ENCODE data around the gene SERTAD2. TPM values are rescaled to one million over a fixed set of nuclear protein-coding genes. Genes with fewer than 3 reads are reported as not detected.

The SERTAD2 gene
- total RNA-seq, 1 experiment from 2014 or later, result 9.4 TPM

DNA sequence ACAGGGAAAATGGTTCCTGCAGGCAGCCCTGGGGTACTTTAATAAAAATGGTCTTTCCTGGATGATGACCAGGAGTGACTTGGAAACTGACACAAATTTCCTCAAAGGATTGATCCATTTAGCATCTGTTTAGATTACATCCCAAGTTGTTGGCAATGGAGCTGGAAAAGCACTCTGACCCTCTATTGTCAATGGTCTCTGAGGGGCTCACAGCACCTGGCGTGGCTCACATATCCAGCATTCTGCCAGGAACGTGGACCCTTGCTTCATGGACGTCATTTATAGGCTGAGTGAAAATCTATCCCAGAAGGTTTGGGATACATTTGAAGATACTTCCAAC is 43.8 kb downstream of the SERTAD2 start:
- Histone ChIP-seq H3K9me3 (no peaks in the 10 kb centered on the region), H3K4me3 (peak overlapping the region; percentile 40; the same call in 1 of the 2 replicates), H3K27me3 (no peaks in the 10 kb centered on the region)

DNA sequence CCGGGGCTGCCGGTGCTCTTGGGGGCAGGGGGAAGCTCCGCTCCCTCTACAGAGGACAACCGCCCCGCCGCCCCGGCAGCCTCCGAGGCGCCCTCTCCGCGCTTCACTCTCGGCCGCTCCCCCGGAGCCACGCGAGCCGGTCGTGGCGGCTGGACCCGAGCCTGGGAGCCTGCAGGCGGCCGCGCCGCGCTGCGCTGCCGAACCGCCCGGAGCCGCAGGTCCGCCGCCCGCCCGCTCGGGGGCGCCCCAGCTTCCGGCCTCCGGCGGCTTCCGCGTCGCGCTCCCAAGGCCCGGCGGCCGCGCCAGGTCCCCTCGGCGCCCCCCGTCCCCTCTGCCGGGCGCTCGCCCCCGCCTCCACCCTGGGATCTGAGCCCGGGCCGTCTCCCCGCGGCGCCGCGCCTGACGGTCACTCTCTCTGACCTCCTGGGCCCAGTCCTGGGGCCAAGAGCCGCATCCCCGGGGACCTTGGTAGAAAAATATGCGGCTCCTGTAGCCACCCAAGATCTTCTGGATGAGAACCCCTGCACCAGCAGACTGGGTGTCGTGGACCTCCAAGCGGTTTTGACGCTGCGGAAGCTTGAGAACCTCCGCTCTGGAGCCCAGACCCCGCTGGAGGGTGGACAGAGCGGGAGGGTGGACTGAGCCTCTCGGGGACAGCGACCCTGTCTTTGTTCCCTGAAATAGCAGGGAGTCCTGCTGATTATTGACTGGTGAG is 44.3 kb downstream of the SERTAD2 start:
- H3K4me3 ChIP-seq, result peak overlapping the region; percentile 40
- DNase-seq, result peak; percentile 61
- H3K36me3 ChIP-seq, result no peaks in the 10 kb centered on the region
- H3K27me3 ChIP-seq, result no peaks in the 10 kb centered on the region
- H3K9me3 ChIP-seq, result no peaks in the 10 kb centered on the region

More for the DNA sequence above, 43.8 kb downstream of the SERTAD2 start:
- no peaks in the 10 kb centered on the region for H3K36me3 ChIP-seq
- DNase-seq, result no peak

DNA sequence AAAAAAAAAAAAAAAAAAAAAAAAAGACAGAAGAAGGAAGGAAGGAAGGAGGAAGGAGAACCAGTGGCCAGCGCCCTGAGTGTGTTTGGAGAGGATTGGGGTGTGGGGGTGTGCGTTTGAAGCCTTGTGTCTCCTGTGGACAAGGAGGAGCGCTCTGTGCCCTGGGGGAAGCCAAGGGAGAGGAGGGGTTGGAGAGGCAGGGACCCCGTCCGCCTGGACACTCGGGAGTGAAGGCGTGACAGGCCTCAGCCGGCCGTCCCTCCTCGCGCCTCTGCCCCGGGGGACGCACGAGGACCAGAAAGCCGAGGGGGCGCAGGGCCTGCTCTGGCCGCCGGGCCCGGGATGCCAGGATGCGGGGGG is 44.9 kb downstream of the SERTAD2 start:
- no peaks in the 10 kb centered on the region for H3K9me3 ChIP-seq
- no peaks in the 10 kb centered on the region for H3K27me3 ChIP-seq
- H3K36me3 ChIP-seq, result no peaks in the 10 kb centered on the region
- no peak for DNase-seq
- peak overlapping the region; percentile 23; the same call in 1 of the 2 replicates for H3K4me3 ChIP-seq

DNA sequence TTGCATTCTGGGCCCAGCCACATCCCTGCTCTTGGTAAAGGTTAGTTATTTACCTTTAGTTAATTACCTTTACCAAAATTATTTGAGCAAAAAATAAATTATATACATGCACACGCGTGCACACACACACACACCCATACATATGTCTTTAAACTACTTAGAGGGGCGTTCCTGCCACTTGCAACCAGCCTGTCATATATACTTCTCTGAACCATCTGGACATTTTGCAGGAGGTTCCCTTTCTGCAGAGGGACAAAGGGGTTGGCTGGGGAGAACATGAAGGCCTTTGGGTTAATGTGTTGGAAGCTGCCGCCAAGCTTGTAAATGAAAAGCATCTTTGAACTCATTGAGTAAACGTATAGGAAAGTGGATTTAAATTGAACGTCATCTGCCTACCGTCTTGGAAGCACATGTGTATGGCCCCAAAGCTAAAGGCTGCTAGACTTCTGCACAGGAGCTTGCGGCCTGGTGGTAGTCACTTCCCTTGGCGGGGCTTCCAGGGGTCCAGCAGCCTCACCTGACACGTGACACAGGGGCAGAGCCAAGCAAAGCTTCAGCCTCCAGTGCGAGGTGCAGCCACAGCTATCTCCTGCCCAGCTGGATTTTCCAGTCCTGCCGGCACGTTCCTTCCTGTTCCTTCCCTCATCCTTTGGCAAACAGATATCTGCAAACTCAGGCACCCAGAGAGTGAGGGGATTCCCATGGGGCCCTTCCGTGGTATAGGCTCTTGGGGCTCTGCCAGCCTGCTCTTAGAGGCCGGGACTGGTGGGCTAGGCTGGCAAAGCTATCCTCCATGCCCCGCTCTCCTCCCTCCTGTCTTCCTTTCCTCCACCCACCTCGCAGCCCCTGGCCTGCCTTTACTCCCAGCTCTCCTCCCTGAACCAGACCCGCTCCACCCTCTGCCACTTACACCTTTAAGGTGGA is 46.1 kb downstream of the SERTAD2 start:
- Histone ChIP-seq H3K27me3 (no peaks in the 10 kb centered on the region), H3K4me3 (no peak overlapping the region)
- DNase-seq, result no peak

DNA sequence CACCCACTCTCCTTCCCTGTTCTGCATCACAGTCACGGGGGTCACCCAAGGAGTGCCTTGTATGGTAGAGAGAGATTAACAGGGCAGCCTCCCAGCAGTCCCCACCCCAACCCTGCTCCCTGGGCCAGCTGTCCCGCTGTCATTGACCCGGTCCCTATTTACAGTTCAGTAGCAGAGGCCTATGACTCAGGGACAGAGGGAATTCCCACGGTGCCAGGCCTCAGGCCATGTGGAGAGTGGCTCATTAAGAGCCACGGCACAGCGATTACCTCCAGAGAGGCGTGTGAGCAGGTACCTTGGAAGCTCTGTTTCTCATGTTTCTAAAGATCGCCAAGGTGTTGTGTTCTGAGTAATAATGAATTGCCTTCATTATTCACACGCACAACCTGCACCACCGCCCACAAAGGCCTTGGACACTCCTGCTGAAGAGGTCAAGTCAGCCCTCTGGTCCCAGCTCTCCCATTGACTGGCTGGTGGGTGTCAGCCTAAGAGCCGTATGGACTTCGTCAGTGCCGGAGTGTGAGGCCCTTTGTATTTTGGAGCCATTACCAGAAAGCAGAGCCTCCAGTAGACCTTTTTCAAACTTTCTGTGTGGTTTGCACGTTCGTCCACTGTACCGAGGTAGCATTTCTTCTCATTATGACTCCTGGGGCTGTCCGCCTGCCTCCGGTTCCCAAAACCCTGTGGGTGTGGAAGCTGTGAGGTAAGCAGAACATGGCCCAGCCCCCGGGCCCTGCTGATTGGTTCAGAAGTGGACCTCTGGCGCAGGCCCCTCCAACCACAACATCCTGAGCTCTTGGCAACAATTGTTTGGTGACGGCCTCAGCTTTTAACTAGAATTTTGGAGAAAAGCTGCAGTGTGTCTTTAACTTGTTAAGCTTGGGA is 47.0 kb downstream of the SERTAD2 start:
- DNase-seq, result peak; percentile 56

More for the DNA sequence above, 46.1 kb downstream of the SERTAD2 start:
- Histone ChIP-seq H3K9me3 (no peaks in the 10 kb centered on the region), H3K36me3 (no peaks in the 10 kb centered on the region)

DNA sequence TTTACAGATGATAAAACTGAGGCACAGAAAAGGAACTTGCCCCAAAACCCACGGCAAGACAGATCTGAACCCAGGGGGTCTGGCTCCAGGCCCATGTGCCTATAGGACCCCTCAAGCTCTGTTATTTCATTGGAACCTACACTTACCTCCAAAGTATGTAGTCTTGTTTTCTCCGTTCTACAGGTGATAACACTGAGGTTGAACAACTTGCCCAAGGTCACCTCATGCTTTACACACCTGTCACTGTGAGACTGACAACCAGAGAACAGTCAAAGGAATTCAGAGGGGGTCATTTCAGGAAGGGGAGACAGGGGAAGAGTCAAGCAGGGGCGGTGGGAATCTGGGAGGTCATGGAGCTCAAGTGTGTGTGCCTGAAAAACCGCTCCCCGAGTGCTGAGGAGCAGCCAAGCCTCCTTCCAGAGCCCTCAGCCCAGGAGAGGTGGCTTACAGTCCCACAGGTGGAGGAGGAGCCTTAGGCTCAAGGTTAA is 47.7 kb downstream of the SERTAD2 start:
- Histone ChIP-seq H3K9me3 (no peaks in the 10 kb centered on the region), H3K36me3 (no peaks in the 10 kb centered on the region), H3K27me3 (no peaks in the 10 kb centered on the region), H3K4me3 (no peak overlapping the region)
- DNase-seq, result no peak

More for the DNA sequence above, 47.0 kb downstream of the SERTAD2 start:
- no peaks in the 10 kb centered on the region for H3K27me3 ChIP-seq
- no peaks in the 10 kb centered on the region for H3K36me3 ChIP-seq
- H3K9me3 ChIP-seq, result no peaks in the 10 kb centered on the region
- no peak overlapping the region for H3K4me3 ChIP-seq

DNA sequence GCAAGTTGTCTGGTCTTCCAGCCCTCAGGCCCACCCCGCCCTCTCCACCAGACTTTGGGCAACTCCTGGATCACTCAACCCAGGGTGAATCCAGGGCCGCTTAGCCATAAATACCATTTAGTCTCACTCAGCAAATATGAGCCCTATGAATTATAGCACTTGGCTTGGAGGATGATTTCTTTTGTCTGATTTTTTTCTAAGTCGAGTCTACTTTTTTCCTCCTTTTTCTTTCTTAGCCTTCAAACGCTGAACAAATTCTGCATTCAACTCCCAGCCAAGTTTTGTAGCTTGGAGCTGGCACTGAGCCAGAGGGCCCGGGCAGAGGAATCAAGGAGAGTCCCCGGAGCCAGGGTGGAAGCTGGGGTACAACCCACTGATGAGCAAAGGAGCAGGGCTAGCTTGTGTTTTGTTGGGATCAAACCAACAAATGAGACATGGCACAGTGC is 48.7 kb downstream of the SERTAD2 start:
- no peaks in the 10 kb centered on the region for H3K27me3 ChIP-seq

DNA sequence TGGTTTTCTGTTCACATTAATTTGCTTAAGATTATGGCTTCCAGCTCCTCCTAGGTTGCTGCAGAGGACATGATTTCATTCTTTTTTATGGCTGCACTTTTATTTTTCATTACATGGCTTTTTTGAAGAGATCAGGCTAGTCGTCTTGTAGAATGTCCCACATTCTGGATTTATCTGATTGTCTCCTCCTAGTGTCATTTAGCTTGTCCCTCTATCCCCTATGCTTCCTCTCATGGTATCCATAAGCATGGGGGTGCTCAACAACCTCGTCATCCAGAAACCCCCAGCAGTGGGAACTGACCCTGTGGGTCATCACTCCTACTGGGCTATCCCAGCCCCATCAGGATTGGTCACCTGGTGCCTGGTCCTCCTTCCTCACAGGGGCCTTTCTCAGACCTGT is 49.6 kb downstream of the SERTAD2 start:
- no peak overlapping the region for H3K4me3 ChIP-seq
- H3K27me3 ChIP-seq, result no peaks in the 10 kb centered on the region
- no peak for DNase-seq
- no peaks in the 10 kb centered on the region for H3K36me3 ChIP-seq
- H3K9me3 ChIP-seq, result no peaks in the 10 kb centered on the region

More for the DNA sequence above, 48.7 kb downstream of the SERTAD2 start:
- no peaks in the 10 kb centered on the region for H3K9me3 ChIP-seq
- peak; percentile 81 for DNase-seq
- no peak overlapping the region for H3K4me3 ChIP-seq
- no peaks in the 10 kb centered on the region for H3K36me3 ChIP-seq

DNA sequence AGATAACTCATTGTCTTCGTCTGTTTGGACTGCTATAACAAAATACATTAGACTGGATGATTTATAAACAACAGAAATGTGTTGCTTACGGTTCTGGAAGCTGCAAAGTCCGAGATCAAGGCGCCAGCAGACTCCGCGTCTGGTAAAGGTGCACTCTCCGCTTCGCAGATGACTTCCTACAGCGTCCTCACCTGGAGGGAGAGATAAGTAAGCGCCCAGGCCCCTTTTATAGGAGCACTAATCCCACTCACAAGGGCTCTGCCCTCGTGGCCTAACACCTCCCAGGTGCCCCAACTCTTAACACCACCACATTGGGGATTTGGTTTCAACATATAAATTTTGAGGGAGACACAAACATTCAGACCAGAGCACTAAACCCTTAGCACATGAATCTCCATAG is 51.3 kb downstream of the SERTAD2 start:
- Histone ChIP-seq H3K36me3 (no peaks in the 10 kb centered on the region), H3K4me3 (no peak overlapping the region), H3K27me3 (no peaks in the 10 kb centered on the region), H3K9me3 (no peaks in the 10 kb centered on the region)
- no peak for DNase-seq

DNA sequence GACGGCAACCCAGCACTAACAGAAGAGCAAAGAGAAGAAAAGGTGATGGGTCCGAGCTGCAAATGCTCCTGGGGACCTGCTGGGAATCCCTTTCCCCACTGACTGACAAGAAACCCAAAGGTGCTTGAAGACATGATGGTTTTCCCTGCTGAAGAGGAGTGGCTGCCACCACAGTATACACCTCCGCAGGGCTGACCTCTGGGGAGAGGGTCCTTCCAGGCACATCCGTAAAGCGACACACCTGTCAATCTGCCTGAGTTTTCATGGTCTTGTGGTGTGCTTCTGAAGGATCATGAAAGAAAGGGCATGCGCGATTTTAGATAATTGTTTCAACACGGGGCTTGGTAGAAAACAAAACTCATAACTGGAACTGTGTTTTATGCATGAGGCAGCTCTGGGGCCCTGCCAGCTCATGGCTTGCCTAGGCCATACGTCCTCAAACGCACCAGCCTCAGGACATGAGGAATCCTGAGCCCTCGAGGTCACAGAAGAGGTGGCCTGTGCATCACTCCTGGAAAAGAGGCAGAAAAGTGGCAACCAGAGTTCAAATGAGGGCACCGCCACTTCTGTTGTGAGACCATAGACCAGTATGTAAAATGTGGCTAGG is 51.8 kb downstream of the SERTAD2 start:
- Histone ChIP-seq H3K4me3 (no peak overlapping the region), H3K36me3 (no peaks in the 10 kb centered on the region), H3K9me3 (no peaks in the 10 kb centered on the region), H3K27me3 (no peaks in the 10 kb centered on the region)
- DNase-seq, result no peak

DNA sequence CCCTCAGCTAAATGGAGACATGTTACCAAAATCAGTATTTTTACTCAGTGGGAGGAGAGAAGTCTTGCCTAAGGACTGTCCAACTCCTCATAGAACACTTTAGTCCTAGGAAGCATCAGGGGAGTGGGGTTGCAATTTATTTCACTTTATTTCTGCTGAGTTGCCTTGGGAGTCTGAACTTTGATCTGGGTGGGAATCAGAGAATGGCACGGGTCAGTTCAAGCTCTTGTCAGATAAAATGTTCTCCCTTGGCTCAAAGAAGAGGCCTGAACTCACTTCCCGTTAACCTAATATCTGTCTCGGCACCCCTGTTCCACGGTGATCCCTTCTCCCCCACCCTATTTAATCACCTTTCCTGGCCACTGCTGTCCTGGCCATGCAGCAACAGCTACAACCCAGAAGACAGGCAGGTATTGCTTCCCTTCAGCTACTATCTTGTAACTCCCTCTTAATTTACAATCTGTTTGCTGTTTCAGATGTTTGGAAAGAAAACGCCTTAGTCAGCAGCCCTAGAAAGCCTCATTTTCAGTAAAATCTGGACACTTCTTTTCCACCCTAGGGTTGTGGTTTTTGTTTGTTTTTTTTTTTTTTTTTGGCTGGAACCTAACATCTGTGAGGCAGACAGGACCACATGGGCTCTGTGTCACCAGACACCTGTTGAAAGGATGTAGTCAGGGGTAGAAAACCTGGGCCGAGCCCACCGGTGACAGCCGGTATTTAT is 52.5 kb downstream of the SERTAD2 start:
- Histone ChIP-seq H3K27me3 (no peaks in the 10 kb centered on the region), H3K36me3 (no peaks in the 10 kb centered on the region), H3K4me3 (no peak overlapping the region), H3K9me3 (no peaks in the 10 kb centered on the region)
- DNase-seq, result no peak

DNA sequence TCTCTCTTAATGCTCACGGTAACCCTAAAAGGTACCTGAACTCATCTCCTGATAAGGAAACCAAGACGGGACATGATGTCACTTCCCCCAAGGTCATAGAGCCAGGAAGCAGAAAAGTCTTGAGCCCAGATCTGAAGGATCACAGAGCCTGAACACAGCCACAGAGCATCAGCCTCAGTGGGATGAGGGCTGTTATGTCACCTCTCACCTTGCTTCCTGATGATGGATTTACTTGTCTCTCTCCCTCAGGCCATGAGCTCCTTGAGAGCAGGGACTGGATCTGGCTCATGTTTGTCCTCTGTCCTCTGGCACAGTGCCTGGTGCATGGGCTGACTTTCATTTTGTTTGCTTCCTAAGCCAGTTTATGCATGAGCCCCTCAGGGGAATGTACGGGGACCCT is 54.2 kb downstream of the SERTAD2 start:
- Histone ChIP-seq H3K9me3 (no peaks in the 10 kb centered on the region), H3K36me3 (no peaks in the 10 kb centered on the region), H3K27me3 (no peaks in the 10 kb centered on the region), H3K4me3 (no peak overlapping the region)
- no peak for DNase-seq

DNA sequence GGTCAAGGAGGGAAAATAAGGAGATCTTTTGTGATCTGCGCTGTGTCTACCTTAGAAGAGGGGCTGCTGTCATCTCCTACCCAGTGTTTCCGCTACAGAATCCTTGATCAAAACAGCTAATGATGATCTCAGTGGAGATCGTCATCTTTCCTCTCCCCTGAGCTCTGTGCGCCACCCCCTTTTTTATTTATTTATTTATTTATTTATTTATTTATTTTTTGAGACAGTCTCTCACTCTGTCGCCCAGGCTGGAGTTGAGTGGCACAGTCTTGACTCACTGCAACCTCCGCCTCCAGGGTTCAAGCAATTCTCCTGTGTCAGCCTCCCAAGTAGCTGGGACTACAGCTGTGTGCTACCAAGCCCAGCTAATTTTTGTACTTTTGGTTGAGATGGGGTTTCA is 55.5 kb downstream of the SERTAD2 start:
- H3K9me3 ChIP-seq, result no peaks in the 10 kb centered on the region
- DNase-seq, result no peak
- H3K36me3 ChIP-seq, result no peaks in the 10 kb centered on the region
- no peaks in the 10 kb centered on the region for H3K27me3 ChIP-seq
- H3K4me3 ChIP-seq, result no peak overlapping the region

DNA sequence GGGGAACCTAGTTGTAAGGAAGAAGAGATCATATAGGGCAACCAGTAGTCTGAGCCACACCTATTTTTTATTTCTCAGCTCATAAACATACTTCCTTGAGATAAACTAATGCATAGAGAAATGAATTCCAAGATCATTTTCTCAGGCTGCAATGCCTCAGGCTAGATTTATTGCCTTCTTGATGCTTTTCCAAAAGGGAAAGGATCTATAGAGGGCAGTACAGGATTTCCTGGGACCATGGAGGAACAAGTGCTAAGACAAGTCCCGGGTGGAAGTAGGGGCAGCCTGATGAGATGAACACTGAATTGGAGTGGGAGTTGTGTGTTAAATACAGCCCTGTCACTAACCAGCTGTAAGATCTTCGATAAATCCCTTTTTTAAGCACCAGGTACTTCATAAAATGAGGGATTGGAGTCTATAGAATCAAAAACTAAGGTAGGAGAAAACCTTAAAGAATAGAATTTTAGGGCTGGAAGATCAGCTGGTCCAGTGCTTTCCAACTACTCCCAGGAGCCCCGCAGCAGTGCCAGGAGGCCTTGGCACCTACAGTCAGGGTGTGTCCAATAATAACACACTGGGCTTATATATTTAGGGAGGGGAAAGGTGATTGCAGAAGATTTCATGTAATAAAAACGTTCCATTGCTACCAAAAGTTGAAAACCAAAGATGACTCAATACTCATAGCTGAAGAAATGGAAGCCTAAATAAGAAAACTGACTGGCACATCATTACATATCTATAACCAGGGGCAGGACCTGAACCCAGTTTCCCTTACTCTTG is 58.1 kb downstream of the SERTAD2 start:
- H3K27me3 ChIP-seq, result no peaks in the 10 kb centered on the region
- no peaks in the 10 kb centered on the region; the same call in 1 of the 2 replicates for H3K36me3 ChIP-seq
- no peak overlapping the region for H3K4me3 ChIP-seq
- H3K9me3 ChIP-seq, result no peaks in the 10 kb centered on the region
- DNase-seq, result peak; percentile 81
